Amniotic epithelial cell (primary cell): ENCODE measurements around the gene AHSA1.

Source experiments
- DNase-seq: peaks from one replicate; pipeline ENCODE4 v3.0.0-alpha.2; 2010; ENCODE audit warnings: low read depth

AHSA1 gene

GRCh38 chr14:77473921-77474320 lies 16.0 kb downstream of the AHSA1 start:
- DNase-seq, result no peak

GRCh38 chr14:77474479-77475177 lies 16.7 kb downstream of the AHSA1 start:
- no peak for DNase-seq

- DNase-seq, result no peak
These were observed 17.7 kb downstream of the AHSA1 start for GRCh38 chr14:77475432-77476115.

GRCh38 chr14:77478029-77478428 lies 20.1 kb downstream of the AHSA1 start:
- no peak for DNase-seq

GRCh38 chr14:77478796-77479195 lies 20.9 kb downstream of the AHSA1 start:
- DNase-seq, result no peak

GRCh38 chr14:77482422-77482821 lies 24.5 kb downstream of the AHSA1 start:
- DNase-seq, result no peak

GRCh38 chr14:77485256-77485655 lies 27.4 kb downstream of the AHSA1 start:
- DNase-seq, result no peak

GRCh38 chr14:77485901-77486678 lies 28.2 kb downstream of the AHSA1 start:
- peak; percentile 72 for DNase-seq

GRCh38 chr14:77488558-77488957 lies 30.7 kb downstream of the AHSA1 start:
- DNase-seq, result no peak

GRCh38 chr14:77489041-77489440 lies 31.1 kb downstream of the AHSA1 start:
- no peak for DNase-seq

GRCh38 chr14:77490347-77490986 lies 32.6 kb downstream of the AHSA1 start:
- no peak for DNase-seq

- no peak for DNase-seq
These were observed 33.2 kb downstream of the AHSA1 start for GRCh38 chr14:77491056-77491455.

- no peak for DNase-seq
These were observed 37.4 kb downstream of the AHSA1 start for GRCh38 chr14:77495334-77495733.

- DNase-seq, result peak; percentile 32
These were observed 40.5 kb downstream of the AHSA1 start, which contains the start of gene ISM2 for GRCh38 chr14:77498120-77498979. Gene ISM2, minus strand, starts transcription at chr14:77498816. Its CDS starts 23 bp downstream, at chr14:77498793.

GRCh38 chr14:77498984-77499527 lies 41.2 kb downstream of the AHSA1 start:
- DNase-seq, result no peak

GRCh38 chr14:77502109-77502782 lies 44.4 kb downstream of the AHSA1 start:
- no peak for DNase-seq

- no peak for DNase-seq
These were observed 45.2 kb downstream of the AHSA1 start for GRCh38 chr14:77503138-77503537.

GRCh38 chr14:77505031-77505430 lies 47.1 kb downstream of the AHSA1 start:
- no peak for DNase-seq

GRCh38 chr14:77507762-77508161 lies 49.9 kb downstream of the AHSA1 start:
- DNase-seq, result no peak

GRCh38 chr14:77508249-77508648 lies 50.4 kb downstream of the AHSA1 start:
- peak; percentile 98 for DNase-seq
